ENCODE measurements around the gene KRT222.

GRCh38 chr17:40614431-40615067 is 50.4 kb downstream of the KRT222 start:
- TF ChIP-seq CTCF (IDR thresholded peaks at IDR 0.05; ENCODE audit: low read length) (no peak), EZH2 (IDR thresholded peaks at IDR 0.05; ENCODE audit: borderline replicate concordance, low read length) (no peak)

All from OCI-LY1 (cell line).